K562 (cell line): Measurements from ENCODE around the gene SYPL2. TPM values are rescaled to one million over a fixed set of nuclear protein-coding genes. Genes with fewer than 3 reads are reported as not detected.

Experiments
- ATAC-seq: fragments of 200-7000 bp; cut with Tn5 transposase; 3 replicates; pipeline ENCODE4 v1.9.1; 2020; ENCODE audit warnings: moderate library complexity
- BruUV-seq: library from RNA; stranded (reverse); fragments of 400-500 nt; replicated peaks from 2 replicates; lab custom pipeline; 2021; lab: Mats Ljungman, UMichigan
- CTCF ChIA-PET: fragments of 300-600 bp; formaldehyde crosslinking; extraction: SDS; loops from one replicate; lab custom pipeline; 2021; ENCODE audit warnings: low intra/inter-chr PET ratio; lab: Yijun Ruan, JAX
- POLR2A ChIA-PET: fragments of 300-600, 350-650 bp; sonication (Branson Sonifier 250); formaldehyde crosslinking; extraction: SDS; loops from one replicate; lab custom pipeline; 2021; ENCODE audit warnings: antibody characterized with exemption, inconsistent platforms; lab: Yijun Ruan, JAX
- DNase-seq, 4 experiments: peaks; one replicate each; pipeline versions ENCODE4 v3.0.0 to v3.0.0-alpha.2; 2011 to 2018; ENCODE audit warnings: low spot score in 3 of 4, mixed read lengths in 3 of 4; ENCODE audit errors: extremely low read depth in 1 of 4
- FAIRE-seq: peaks from 2 replicates; lab custom pipeline; 2011; peaks lifted over from hg19 to GRCh38; lab: Jason Lieb, UNC
- H2AFZ ChIP-seq: 2 replicates; pipeline ENCODE4 v1.6.0; 2011; ENCODE audit warnings: low read depth, low read length, control low read depth, inconsistent platforms
- H3K27ac ChIP-seq: fragments of 200-600 bp; 3 replicates; pipeline ENCODE4 v1.8.0; 2011; ENCODE audit warnings: low read depth, mild to moderate bottlenecking, control low read depth, inconsistent platforms, low read length, moderate library complexity, mixed read lengths; ENCODE audit errors: extremely low read depth
- H3K27me3 ChIP-seq, 2 experiments: fragments of 300-600 bp in 1 of 2; 2 replicates in 1 of 2; 3 replicates in 1 of 2; pipeline versions ENCODE4 v1.6.0 to v1.8.0; 2011; ENCODE audit warnings: inconsistent platforms in 2 of 2, low read length in 2 of 2, mild to moderate bottlenecking in 1 of 2, mixed read lengths in 1 of 2, moderate library complexity in 1 of 2; ENCODE audit not compliant: control insufficient read depth in 2 of 2, insufficient read depth in 2 of 2
- H3K36me3 ChIP-seq: fragments of 300-600 bp; 3 replicates; pipeline ENCODE4 v1.8.0; 2011; ENCODE audit warnings: mild to moderate bottlenecking, low read length, inconsistent platforms; ENCODE audit not compliant: control insufficient read depth, insufficient read depth
- H3K4me1 ChIP-seq, 2 experiments: fragments of 200-600 bp in 1 of 2; replicated peaks in 1 of 2; 2 replicates in 1 of 2; 3 replicates in 1 of 2; pipeline versions ENCODE4 v1.5.1 to v1.8.0; 2011; ENCODE audit warnings: inconsistent platforms in 2 of 2, low read length in 2 of 2, mild to moderate bottlenecking in 1 of 2, mixed read lengths in 1 of 2, moderate library complexity in 1 of 2; ENCODE audit not compliant: control insufficient read depth in 2 of 2, insufficient read depth in 2 of 2
- H3K4me2 ChIP-seq: 2 replicates; pipeline ENCODE4 v1.6.1; 2011; ENCODE audit warnings: low read length, control low read depth, inconsistent platforms, mixed read lengths; ENCODE audit not compliant: insufficient read depth
- H3K4me3 ChIP-seq: fragments of 200-600 bp; sonication (generic), shearing (Covaris generic); 2 replicates; pipeline ENCODE4 v1.5.1; 2016; ENCODE audit warnings: control low read depth, inconsistent platforms
- H3K79me2 ChIP-seq: fragments of 200-600 bp; 3 replicates; pipeline ENCODE4 v1.8.0; 2011; ENCODE audit warnings: low read length, inconsistent platforms; ENCODE audit not compliant: control insufficient read depth, insufficient read depth
- H3K9ac ChIP-seq, 2 experiments: 2 replicates each; pipeline versions ENCODE4 v1.6.0 to v1.6.1; 2011; ENCODE audit warnings: low read depth in 2 of 2, low read length in 2 of 2, control low read depth in 1 of 2, inconsistent platforms in 1 of 2, mild to moderate bottlenecking in 1 of 2, mixed read lengths in 1 of 2; ENCODE audit not compliant: insufficient read depth in 1 of 2
- H3K9me1 ChIP-seq: one replicate; pipeline ENCODE4 v1.6.0; 2011; ENCODE audit warnings: inconsistent platforms, mild to moderate bottlenecking, low read length, moderate library complexity; ENCODE audit not compliant: control insufficient read depth, insufficient read depth
- H3K9me3 ChIP-seq: replicated peaks from 2 replicates; pipeline ENCODE4 v1.5.1; 2011; ENCODE audit warnings: low read depth, low read length, inconsistent platforms; ENCODE audit not compliant: control insufficient read depth, insufficient read depth
- H4K20me1 ChIP-seq: replicated peaks from 2 replicates; pipeline ENCODE4 v1.6.1; 2011; ENCODE audit warnings: low read length, inconsistent platforms, mixed read lengths; ENCODE audit not compliant: control insufficient read depth, insufficient read depth
- ARID1B ChIP-seq: fragments of 450-650 bp; IDR thresholded peaks from 2 replicates; pipeline ENCODE4 v1.6.1; 2016; ENCODE audit warnings: antibody characterized with exemption, mild to moderate bottlenecking, inconsistent platforms
- ARID4B ChIP-seq: sonication (generic); formaldehyde crosslinking; IDR thresholded peaks from 2 replicates; pipeline ENCODE4 v1.8.0; 2022; ENCODE audit warnings: mild to moderate bottlenecking, missing genetic modification reagents
- CAMTA2 ChIP-seq: fragments of 250-450 bp; sonication (Bioruptor Pico); conservative IDR thresholded peaks from 2 replicates; pipeline ENCODE4 v1.5.1; 2022
- CREB1 ChIP-seq, 2 experiments: sonication (generic) in 1 of 2; formaldehyde crosslinking in 1 of 2; IDR thresholded peaks; 2 replicates each; pipeline versions ENCODE4 v1.6.1 to v1.8.0; 2012 to 2022; ENCODE audit warnings: inconsistent platforms in 1 of 2, mild to moderate bottlenecking in 1 of 2, missing genetic modification reagents in 1 of 2, moderate library complexity in 1 of 2
- MBD2 ChIP-seq: sonication (generic); IDR thresholded peaks from 2 replicates; pipeline ENCODE4 v1.6.1; 2016; ENCODE audit warnings: low read depth, borderline replicate concordance
- MED1 ChIP-seq: sonication (generic); formaldehyde crosslinking; IDR thresholded peaks from 2 replicates; pipeline ENCODE4 v1.8.1; 2023; ENCODE audit warnings: missing genetic modification reagents, borderline replicate concordance
- NR3C1 ChIP-seq: sonication (generic); formaldehyde crosslinking; IDR thresholded peaks from 2 replicates; pipeline ENCODE4 v1.8.1; 2022; ENCODE audit warnings: missing genetic modification reagents
- SMARCA5 ChIP-seq: fragments of 450-650 bp; IDR thresholded peaks from 2 replicates; pipeline ENCODE4 v1.6.1; 2016
- ZBTB26 ChIP-seq: fragments of 450-650 bp; formaldehyde crosslinking; IDR thresholded peaks from 2 replicates; pipeline ENCODE4 v1.4.0; 2022; ENCODE audit warnings: missing genetic modification characterization
- ZNF23 ChIP-seq: fragments of 250-450 bp; sonication (Bioruptor Pico); IDR thresholded peaks from 2 replicates; pipeline ENCODE4 v1.4.0; 2020; ENCODE audit warnings: mild to moderate bottlenecking
- ZNF436 ChIP-seq: fragments of 250-450, 450-650 bp; sonication (Bioruptor Pico); formaldehyde crosslinking; IDR thresholded peaks from 2 replicates; pipeline ENCODE4 v1.7.0; 2020; ENCODE audit warnings: mild to moderate bottlenecking
- ZNF586 ChIP-seq: fragments of 450-650 bp; formaldehyde crosslinking; conservative IDR thresholded peaks from 2 replicates; pipeline ENCODE4 v1.4.0; 2020; ENCODE audit warnings: mild to moderate bottlenecking, moderate library complexity
- ZNF609 ChIP-seq: sonication (generic); formaldehyde crosslinking; IDR thresholded peaks from 2 replicates; pipeline ENCODE4 v1.8.1; 2023; ENCODE audit warnings: missing genetic modification reagents, mild to moderate bottlenecking, borderline replicate concordance
- ZSCAN32 ChIP-seq: fragments of 450-650 bp; formaldehyde crosslinking; IDR thresholded peaks from 2 replicates; pipeline ENCODE4 v1.4.0; 2020; ENCODE audit warnings: mild to moderate bottlenecking, moderate library complexity
- WGBS: fragments of 100-300 bp; shearing (Covaris generic); methylation state at CpG from one replicate; pipeline ENCODE4 v1.1.6; 2016; ENCODE audit warnings: low coverage, mixed read lengths; ENCODE audit not compliant: insufficient coverage; ENCODE audit errors: missing lambda C conversion rate; 5-methylcytosine and 5-hydroxymethylcytosine counted together
- in situ Hi-C: fragments of 300-500 bp; cut with MboI; formaldehyde crosslinking; loops from 4 replicates; pipeline ENCODE4 v1.15.0; 2018; ENCODE audit warnings: inconsistent platforms, mixed read lengths
- intact Hi-C: fragments of 100-400 bp; cut with micrococcal nuclease; formaldehyde crosslinking; loops from 2 replicates; pipeline ENCODE4 v1.14.2; 2022
- polyA plus RNA-seq, 8 experiments: library from polyadenylated mRNA; depleted of rRNA in 4 of 8; stranded (reverse) in 5 of 8; unstranded in 3 of 8; fragments of >200 nt; fragmentation: Nextera tagmentation in 2 of 8; fragmentation: Illumina TruSeq in 1 of 8; extraction: Ambion mirVana in 2 of 8; extraction: Trizol in 1 of 8; gene quantifications; 2 replicates each; pipeline versions ENCODE4 v1.2.1 to v1.2.3, GENCODE V29; 2011 to 2014; ENCODE audit warnings: inconsistent platforms in 1 of 8, missing spikeins in 1 of 8
- total RNA-seq, 7 experiments: library from RNA; depleted of rRNA in 6 of 7; stranded (reverse); fragments of >200 nt in 6 of 7; fragmentation: Illumina TruSeq in 2 of 7; extraction: Trizol in 2 of 7; gene quantifications; 2 replicates each; pipeline versions ENCODE4 v1.2.1 to v1.2.3, GENCODE V29; 2011 to 2021; ENCODE audit warnings: low replicate concordance in 1 of 7

SYPL2 gene
- total and polyA plus RNA-seq, 9 of the 15 experiments (the other 6 are each of a cell fraction or from before 2014, with no cell fraction given), result 0.03 to 0.20 (median 0.07) TPM; not detected in 2

GRCh38 chr1:109517337-109517736 is 51.0 kb downstream of the SYPL2 start:
- CTCF ChIA-PET, result no interaction called here
- in situ Hi-C loops (no loop called here), intact Hi-C loops (no loop called here)
- Histone ChIP-seq H4K20me1 (no peaks in the 10 kb centered on the region), H3K9me1 (no peaks in the 10 kb centered on the region), H3K4me1 (no peaks in the 10 kb centered on the region; a peak in 1 of 5 replicates), H3K27me3 (peaks cover 22 to 23% of the 10 kb centered on the region in 2 experiments), H2AFZ (no peak overlapping the region), H3K4me3 (no peak overlapping the region), H3K79me2 (no peaks in the 10 kb centered on the region), H3K27ac (no peak overlapping the region), H3K9me3 (no peaks in the 10 kb centered on the region), H3K36me3 (no peaks in the 10 kb centered on the region), H3K9ac (no peak overlapping the region), H3K4me2 (no peak overlapping the region)
- DNase-seq, result no peak
- no peak for FAIRE-seq
- WGBS, result 16% methylated on average over 5 of the region's 5 CpGs
- no TSS peak for BruUV-seq
- POLR2A ChIA-PET, result interaction anchor here (0.6 to 1.6 kb wide), 2 partner anchors 12 to 105 kb away, joined by 3 to 4 read pairs; no protein-coding TSS in a partner anchor
- ATAC-seq, result no peak
- TF ChIP-seq CREB1 (IDR thresholded peaks at IDR 0.05), result no peak
- no peak for TF ChIP-seq CREB1 (CRISPR knock-in tag; IDR thresholded peaks at IDR 0.05)
- no peak for TF ChIP-seq ARID1B
- TF ChIP-seq SMARCA5, result no peak
- no peak for TF ChIP-seq ZNF586 (CRISPR knock-in tag)
- no peak for TF ChIP-seq MBD2
- TF ChIP-seq MED1, result no peak
- TF ChIP-seq ZNF23, result no peak
- TF ChIP-seq ZNF436 (CRISPR knock-in tag), result no peak
- no peak for TF ChIP-seq NR3C1 (CRISPR knock-in tag)
- no peak for TF ChIP-seq ZBTB26
- TF ChIP-seq ARID4B (CRISPR knock-in tag), result no peak
- no peak for TF ChIP-seq CAMTA2
- no peak for TF ChIP-seq ZNF609
- no peak for TF ChIP-seq ZSCAN32
